NB4 (cell line): ENCODE measurements around the gene SYMPK.
"Not testable (repeated sequence)": the region's sequence is repeated elsewhere in the genome, so short reads cannot be mapped to it uniquely, and the experiment has no call there.

Source experiments
- DNase-seq: peaks from one replicate; pipeline ENCODE4 v3.0.0; 2010; ENCODE audit warnings: low read depth
- H3K4me3 ChIP-seq: one replicate; pipeline ENCODE4 v1.5.1; 2011; ENCODE audit warnings: mild to moderate bottlenecking, low read depth, low read length, moderate library complexity
- CTCF ChIP-seq: IDR thresholded peaks from one replicate; pipeline ENCODE4 v1.5.1; 2012; ENCODE audit warnings: low read depth, low read length
- MYC ChIP-seq: IDR thresholded peaks from 2 replicates; pipeline ENCODE4 v1.6.1; 2011; ENCODE audit warnings: low read depth, low read length
- POLR2A ChIP-seq: IDR thresholded peaks from 2 replicates; pipeline ENCODE4 v1.6.1; 2011; ENCODE audit warnings: mild to moderate bottlenecking; ENCODE audit not compliant: insufficient read length; ENCODE audit errors: extremely low read depth
- TF ChIP-seq, protein P1 (sequence below): IDR thresholded peaks from 2 replicates; pipeline ENCODE4 v1.6.1; 2011; ENCODE audit warnings: low read depth, low read length

SYMPK gene

DNA sequence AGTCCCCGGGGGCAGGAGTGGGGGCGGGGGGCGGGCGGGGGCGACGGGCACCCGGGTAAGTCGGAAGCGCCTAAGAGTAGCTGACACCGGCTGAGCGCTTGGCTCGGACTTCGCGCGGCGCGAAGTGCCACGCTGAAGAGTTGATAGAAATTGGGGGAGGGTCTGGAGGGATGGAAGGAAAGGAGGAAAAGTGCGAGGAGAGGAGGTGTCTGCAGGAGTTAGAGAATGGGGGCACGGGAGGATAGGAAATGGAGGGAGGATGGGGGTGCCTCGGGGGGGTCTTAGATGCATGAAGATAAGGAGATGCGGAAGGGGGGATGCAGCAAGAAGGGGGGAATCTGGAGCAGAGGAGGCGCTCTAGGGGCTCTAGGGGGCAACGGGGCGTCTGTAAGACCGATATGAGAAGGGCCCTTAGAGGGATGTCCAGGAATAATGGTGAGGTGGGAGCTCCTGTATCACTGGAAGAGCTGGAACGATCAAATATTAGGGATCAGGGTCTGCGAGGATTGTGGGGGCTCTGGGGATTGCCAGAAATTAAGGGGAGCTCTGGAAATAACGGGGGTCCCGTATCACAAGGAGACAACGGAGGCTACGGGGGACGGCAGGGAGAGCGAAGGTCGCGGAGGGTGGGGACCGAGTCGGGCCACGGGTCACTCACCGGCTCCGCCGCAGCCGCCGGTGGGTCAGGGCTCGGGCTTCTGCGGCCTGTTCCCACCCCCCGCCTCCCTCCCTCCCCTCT lies 39.1 kb upstream of the SYMPK start, which contains the start of gene MYPOP:
Gene MYPOP, minus strand, starts transcription at position 702 of the 739 bp plus-strand sequence. CDS start 840 bp downstream, outside the sequence.
- DNase-seq: peak; percentile 76
- peak; percentile 34 for TF ChIP-seq POLR2A
- TF ChIP-seq, protein P1, sequence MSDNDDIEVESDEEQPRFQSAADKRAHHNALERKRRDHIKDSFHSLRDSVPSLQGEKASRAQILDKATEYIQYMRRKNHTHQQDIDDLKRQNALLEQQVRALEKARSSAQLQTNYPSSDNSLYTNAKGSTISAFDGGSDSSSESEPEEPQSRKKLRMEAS: no peak
- peak within 1 kb of the TSS; percentile 93 for H3K4me3 ChIP-seq

DNA sequence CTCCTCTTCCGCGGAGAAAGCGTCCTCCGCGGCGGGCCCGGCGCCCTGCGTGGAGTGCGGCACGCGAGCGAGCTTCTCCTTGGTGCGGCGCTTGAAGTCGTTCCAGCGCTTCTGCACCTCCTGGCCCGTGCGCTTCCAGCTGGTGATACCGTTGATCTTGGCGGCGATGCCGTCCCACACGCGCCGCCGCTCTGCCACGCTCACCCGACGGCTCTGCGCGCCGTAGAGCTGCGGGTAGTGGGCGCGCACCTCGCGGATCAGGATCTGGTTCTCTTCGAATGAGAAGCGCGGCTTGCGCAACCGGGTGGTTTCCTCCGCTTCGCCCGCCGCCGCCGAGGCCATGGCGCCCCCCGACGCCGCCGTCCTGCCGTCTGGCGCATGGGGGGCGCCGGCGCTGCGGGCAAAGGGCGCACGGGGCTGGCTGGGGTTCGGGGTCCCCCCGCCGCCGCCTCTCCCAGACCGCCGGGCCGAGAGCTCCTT lies 38.5 kb upstream of the SYMPK start:
- DNase-seq: peak; percentile 92
- H3K4me3 ChIP-seq: peak overlapping the region; percentile 93
- TF ChIP-seq MYC: peak; percentile 79
- no peak for TF ChIP-seq CTCF
- TF ChIP-seq, protein P1: peak; percentile 69
- peak; percentile 11 for TF ChIP-seq POLR2A

- peak overlapping the region; percentile 51 for H3K4me3 ChIP-seq
- no peak for DNase-seq
- TF ChIP-seq MYC (no peak), POLR2A (no peak), CTCF (no peak)
- TF ChIP-seq, protein P1: no peak
Observed at GRCh38 chr19:45900738-45901431, 37.9 kb upstream of the SYMPK start.

DNA sequence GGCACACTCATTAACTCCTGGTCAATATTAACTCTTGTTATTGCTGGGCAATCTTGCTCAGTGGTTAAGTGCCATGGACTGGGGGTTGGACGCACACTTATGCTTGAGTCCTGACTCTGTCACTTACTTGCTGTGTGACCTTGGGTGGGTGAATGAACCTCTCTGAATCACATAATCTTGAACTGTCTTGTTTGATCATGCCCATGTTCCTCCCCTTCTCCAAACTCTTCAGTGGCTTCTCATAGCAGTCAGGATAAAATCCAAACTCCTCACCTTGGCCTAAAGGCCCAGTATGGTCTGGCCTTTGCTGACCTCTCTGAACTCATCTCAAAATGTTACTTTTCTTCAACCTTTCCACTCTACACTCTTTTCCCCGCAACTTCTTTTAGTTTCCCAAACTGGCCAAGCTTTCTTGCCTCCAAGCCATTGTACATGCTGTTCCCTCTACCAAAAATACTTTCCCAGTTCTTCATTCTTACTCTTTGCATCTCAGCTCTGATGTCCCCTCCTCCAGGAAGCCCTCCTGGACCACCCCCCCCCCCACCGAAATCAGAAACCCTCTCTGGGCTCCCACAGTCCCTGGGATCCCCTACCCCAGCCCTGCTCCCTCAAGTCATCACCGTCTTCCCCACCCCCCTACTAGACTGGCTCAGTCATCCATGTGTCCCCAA lies 37.1 kb upstream of the SYMPK start:
- peak overlapping the region; percentile 51 for H3K4me3 ChIP-seq
- DNase-seq: no peak
- no peak for TF ChIP-seq CTCF

- TF ChIP-seq MYC: no peak
- TF ChIP-seq, protein P1: no peak
- TF ChIP-seq CTCF: no peak
- no peak for TF ChIP-seq POLR2A
- no peak for DNase-seq
Observed at GRCh38 chr19:45899253-45899652, 36.3 kb upstream of the SYMPK start.

DNA sequence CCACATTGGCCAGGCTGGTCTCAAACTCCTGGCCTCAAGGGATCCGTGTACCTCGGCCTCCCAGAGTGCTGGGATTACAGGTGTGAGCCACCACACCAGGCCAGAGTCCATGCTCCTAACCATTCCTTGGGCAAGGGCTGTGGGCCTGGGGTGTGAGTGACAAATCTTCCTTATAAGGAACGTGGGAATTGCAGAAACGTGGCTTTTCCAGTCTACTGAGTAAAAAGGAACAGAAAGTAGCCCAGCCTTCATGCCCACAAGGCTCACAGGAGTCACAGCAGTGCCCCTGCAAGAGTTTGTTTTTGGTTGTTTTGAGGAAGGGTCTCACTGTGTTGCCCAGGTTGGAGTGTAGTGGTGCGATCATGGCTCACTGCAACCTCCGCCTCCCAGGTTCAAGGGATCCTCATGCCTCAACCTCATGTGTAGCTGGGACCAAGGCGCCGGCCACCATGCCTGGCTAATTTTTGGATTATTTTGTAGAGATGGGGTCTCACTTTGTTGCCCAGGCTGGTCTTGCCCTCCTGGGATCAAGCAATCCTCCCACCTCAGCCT lies 34.4 kb upstream of the SYMPK start:
- TF ChIP-seq POLR2A (no peak), MYC (no peak), CTCF (no peak)
- TF ChIP-seq, protein P1: no peak
- peak; percentile 3 for DNase-seq
- no peak overlapping the region for H3K4me3 ChIP-seq

More at GRCh38 chr19:45899253-45899652, 36.3 kb upstream of the SYMPK start:
- no peak overlapping the region for H3K4me3 ChIP-seq

DNA sequence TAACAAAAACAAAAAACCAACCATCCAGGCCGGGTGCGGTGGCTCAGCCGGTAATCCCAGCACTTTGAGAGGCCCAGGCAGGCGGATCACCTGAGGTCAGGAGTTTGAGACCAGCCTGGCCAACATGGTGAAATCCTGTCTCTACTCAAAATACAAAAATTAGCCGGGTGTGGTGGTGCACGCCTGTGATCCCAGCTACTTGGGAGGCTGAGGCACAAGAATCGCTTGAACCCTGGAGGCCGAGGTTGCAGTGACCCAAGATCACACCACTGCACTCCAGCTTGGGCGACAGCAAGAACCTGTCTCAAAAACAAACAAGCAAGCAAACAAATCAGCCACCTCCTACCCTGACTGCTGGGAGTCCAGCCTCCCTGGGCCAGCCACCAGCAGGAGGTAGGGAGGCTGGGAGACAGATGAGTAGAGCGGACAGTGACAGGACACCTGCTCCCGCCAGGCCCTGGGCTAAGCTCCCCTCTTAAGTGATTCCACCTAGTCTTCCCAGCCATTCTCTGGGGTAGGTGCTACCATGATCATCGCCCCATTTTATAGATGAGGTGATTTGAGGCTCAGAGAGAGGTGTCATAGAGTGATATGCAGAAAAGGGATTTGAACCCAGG lies 33.1 kb upstream of the SYMPK start:
- not testable (repeated sequence) for H3K4me3 ChIP-seq
- DNase-seq: peak; percentile 5
